ENCODE results near the gene CERS6. TPM values are rescaled to one million over a fixed set of nuclear protein-coding genes. Genes with fewer than 3 reads are reported as not detected.
"Not testable (repeated sequence)": the region's sequence is repeated elsewhere in the genome, so short reads cannot be mapped to it uniquely, and the experiment has no call there.

Gene CERS6
- total RNA-seq, 8 experiments from 2014 or later: 18.2 to 59.9 (median 39.7) TPM

- 67 to 100% (median 90%) methylated on average over 1 to 3 of the region's 3 CpGs for WGBS, 10 experiments
- no peak overlapping the region for H3K27ac ChIP-seq
- H3K4me1 ChIP-seq (replicated peaks in 1 of 2): no peaks in the 10 kb centered on the region
- in situ Hi-C loops (cut with MboI; ENCODE audit: low pct_unique_long_range_greater_than_20kb in 2 of 9, low sequenced_read_pairs in 9 of 9, unreplicated experiment in 9 of 9): loop anchor here in 3 of 9 experiments (10.0 to 25.0 kb wide), 3 partner anchors 155 to 420 kb away; partner anchors contain the start of gene G6PC2 (in 1 of the 3)
- no peak for ATAC-seq (replicated peaks in 6 of 8)
- H3K4me3 ChIP-seq: no peak overlapping the region
Measured at GRCh38 chr2:168757223-168757622, 301.2 kb downstream of the CERS6 start.

- in situ Hi-C loops (cut with MboI; ENCODE audit: low pct_unique_long_range_greater_than_20kb in 2 of 9, low sequenced_read_pairs in 9 of 9, unreplicated experiment in 9 of 9): loop anchor here in 3 of 9 experiments (10.0 to 25.0 kb wide), 3 partner anchors 153 to 422 kb away; partner anchors contain the start of gene G6PC2 (in 1 of the 3)
- 13 to 100% (median 62%) methylated on average over 1 to 3 of the region's 3 CpGs; no CpG with 5 or more reads in 2 of the 10 experiments for WGBS, 10 experiments
- peak in 5 of 8 experiments; percentile 27 to 89 (median 82) for ATAC-seq (replicated peaks in 6 of 8)
- Histone ChIP-seq H3K4me3 (no peak overlapping the region), H3K27ac (no peak overlapping the region), H3K4me1 (replicated peaks in 1 of 2) (no peaks in the 10 kb centered on the region)
Measured at GRCh38 chr2:168758970-168759820, 303.1 kb downstream of the CERS6 start.

- no peaks in the 10 kb centered on the region for H3K4me1 ChIP-seq (replicated peaks in 1 of 2)
- no peak overlapping the region for H3K4me3 ChIP-seq
- in situ Hi-C loops (cut with MboI; ENCODE audit: low pct_unique_long_range_greater_than_20kb in 2 of 9, low sequenced_read_pairs in 9 of 9, unreplicated experiment in 9 of 9): loop anchor here in 3 of 9 experiments (10.0 to 25.0 kb wide), 3 partner anchors 147 to 428 kb away; partner anchors contain the start of gene G6PC2 (in 1 of the 3)
- 56 to 100% (median 88%) methylated on average over 1 of the region's 1 CpG; no CpG with 5 or more reads in 1 of the 10 experiments for WGBS, 10 experiments
- no peak overlapping the region for H3K27ac ChIP-seq
- ATAC-seq (replicated peaks in 6 of 8): no peak
Measured at GRCh38 chr2:168765401-168765800, 309.3 kb downstream of the CERS6 start.

- 60 to 100% (median 87%) methylated on average over 1 to 2 of the region's 2 CpGs; no CpG with 5 or more reads in 4 of the 10 experiments for WGBS, 10 experiments
- peak in 1 of 8 experiments; percentile 70 for ATAC-seq (replicated peaks in 6 of 8)
- Histone ChIP-seq H3K27ac (no peak overlapping the region), H3K4me1 (replicated peaks in 1 of 2) (no peaks in the 10 kb centered on the region), H3K4me3 (no peak overlapping the region)
- in situ Hi-C loops (cut with MboI; ENCODE audit: low pct_unique_long_range_greater_than_20kb in 2 of 9, low sequenced_read_pairs in 9 of 9, unreplicated experiment in 9 of 9): loop anchor here in 3 of 9 experiments (10.0 to 25.0 kb wide), 3 partner anchors 146 to 429 kb away; partner anchors contain the start of gene G6PC2 (in 1 of the 3)
Measured at GRCh38 chr2:168766600-168766999, 310.5 kb downstream of the CERS6 start.

- WGBS, 10 experiments: 0 to 100% (median 67%) methylated on average over 1 of the region's 1 CpG; no CpG with 5 or more reads in 4 of the 10 experiments
- in situ Hi-C loops (cut with MboI; ENCODE audit: low pct_unique_long_range_greater_than_20kb in 2 of 9, low sequenced_read_pairs in 9 of 9, unreplicated experiment in 9 of 9): loop anchor here in 3 of 9 experiments (10.0 to 25.0 kb wide), 3 partner anchors 145 to 430 kb away; partner anchors contain the start of gene G6PC2 (in 1 of the 3)
- no peak overlapping the region for H3K4me3 ChIP-seq
- no peak overlapping the region for H3K27ac ChIP-seq
- peak in 1 of 8 experiments; percentile 28 for ATAC-seq (replicated peaks in 6 of 8)
- H3K4me1 ChIP-seq (replicated peaks in 1 of 2): no peaks in the 10 kb centered on the region
Measured at GRCh38 chr2:168767258-168767657, 311.2 kb downstream of the CERS6 start.

GRCh38 chr2:168768357-168768756, 312.3 kb downstream of the CERS6 start:
- in situ Hi-C loops (cut with MboI; ENCODE audit: low pct_unique_long_range_greater_than_20kb in 2 of 9, low sequenced_read_pairs in 9 of 9, unreplicated experiment in 9 of 9): loop anchor here in 3 of 9 experiments (10.0 to 25.0 kb wide), 3 partner anchors 144 to 431 kb away; partner anchors contain the start of gene G6PC2 (in 1 of the 3)
- not testable (repeated sequence) for ATAC-seq (replicated peaks in 6 of 8); H3K4me1 ChIP-seq (replicated peaks in 1 of 2); H3K4me3 ChIP-seq; H3K27ac ChIP-seq
- 0 to 100% (median 98%) methylated on average over 1 to 4 of the region's 6 CpGs; no CpG with 5 or more reads in 4 of the 10 experiments for WGBS, 10 experiments

- WGBS, 10 experiments: 65 to 100% (median 82%) methylated on average over 1 to 2 of the region's 2 CpGs; no CpG with 5 or more reads in 2 of the 10 experiments
- in situ Hi-C loops (cut with MboI; ENCODE audit: low pct_unique_long_range_greater_than_20kb in 2 of 9, low sequenced_read_pairs in 9 of 9, unreplicated experiment in 9 of 9): loop anchor here in 2 of 9 experiments (25.0 kb wide), 2 partner anchors 142 to 433 kb away; partner anchors contain the start of gene G6PC2 (in 1 of the 2)
- H3K4me3 ChIP-seq: no peak overlapping the region
Measured at GRCh38 chr2:168770796-168771195, 314.7 kb downstream of the CERS6 start.

GRCh38 chr2:168772704-168773103, 316.6 kb downstream of the CERS6 start:
- in situ Hi-C loops (cut with MboI; ENCODE audit: low pct_unique_long_range_greater_than_20kb in 2 of 9, low sequenced_read_pairs in 9 of 9, unreplicated experiment in 9 of 9): loop anchor here in 2 of 9 experiments (25.0 kb wide), 2 partner anchors 140 to 435 kb away; partner anchors contain the start of gene G6PC2 (in 1 of the 2)
- H3K27ac ChIP-seq: no peak overlapping the region

More at GRCh38 chr2:168770796-168771195, 314.7 kb downstream of the CERS6 start:
- no peak for ATAC-seq (replicated peaks in 6 of 8)
- Histone ChIP-seq H3K4me1 (replicated peaks in 1 of 2) (no peaks in the 10 kb centered on the region), H3K27ac (no peak overlapping the region)

GRCh38 chr2:168773128-168773527, 317.1 kb downstream of the CERS6 start:
- in situ Hi-C loops (cut with MboI; ENCODE audit: low pct_unique_long_range_greater_than_20kb in 2 of 9, low sequenced_read_pairs in 9 of 9, unreplicated experiment in 9 of 9): loop anchor here in 2 of 9 experiments (25.0 kb wide), 2 partner anchors 139 to 436 kb away; partner anchors contain the start of gene G6PC2 (in 1 of the 2)
- ATAC-seq (replicated peaks in 6 of 8): no peak
- Histone ChIP-seq H3K4me3 (no peak overlapping the region), H3K27ac (no peak overlapping the region), H3K4me1 (replicated peaks in 1 of 2) (no peaks in the 10 kb centered on the region)
- 52 to 100% (median 73%) methylated on average over 1 to 2 of the region's 2 CpGs; no CpG with 5 or more reads in 1 of the 10 experiments for WGBS, 10 experiments

More at GRCh38 chr2:168772704-168773103, 316.6 kb downstream of the CERS6 start:
- ATAC-seq (replicated peaks in 6 of 8): no peak
- WGBS, 10 experiments: 89 to 100% (median 100%) methylated on average over 1 of the region's 1 CpG; no CpG with 5 or more reads in 2 of the 10 experiments
- no peaks in the 10 kb centered on the region for H3K4me1 ChIP-seq (replicated peaks in 1 of 2)
- no peak overlapping the region for H3K4me3 ChIP-seq

GRCh38 chr2:168773719-168774521, 317.8 kb downstream of the CERS6 start:
- H3K27ac ChIP-seq: no peak overlapping the region
- no peak overlapping the region for H3K4me3 ChIP-seq
- 45 to 93% (median 86%) methylated on average over 2 to 9 of the region's 9 CpGs for WGBS, 10 experiments
- in situ Hi-C loops (cut with MboI; ENCODE audit: low pct_unique_long_range_greater_than_20kb in 2 of 9, low sequenced_read_pairs in 9 of 9, unreplicated experiment in 9 of 9): loop anchor here in 2 of 9 experiments (25.0 kb wide), 2 partner anchors 138 to 437 kb away; partner anchors contain the start of gene G6PC2 (in 1 of the 2)
- no peaks in the 10 kb centered on the region for H3K4me1 ChIP-seq (replicated peaks in 1 of 2)
- peak in 4 of 8 experiments; percentile 50 to 80 (median 74) for ATAC-seq (replicated peaks in 6 of 8)

- in situ Hi-C loops (cut with MboI; ENCODE audit: low pct_unique_long_range_greater_than_20kb in 2 of 9, low sequenced_read_pairs in 9 of 9, unreplicated experiment in 9 of 9): loop anchor here in 2 of 9 experiments (5.0 to 25.0 kb wide), 2 partner anchors 136 to 141 kb away; partner anchors contain the start of gene G6PC2 (in 1 of the 2)
- no peak for ATAC-seq (replicated peaks in 6 of 8)
- no peak overlapping the region for H3K4me3 ChIP-seq
- H3K4me1 ChIP-seq (replicated peaks in 1 of 2): peaks cover 0 to 2% of the 10 kb centered on the region in 2 donors
- H3K27ac ChIP-seq: no peak overlapping the region
- 0 to 50% (median 0%) methylated on average over 1 of the region's 1 CpG; no CpG with 5 or more reads in 6 of the 10 experiments for WGBS, 10 experiments
Measured at GRCh38 chr2:168775837-168776236, 319.8 kb downstream of the CERS6 start.

- Histone ChIP-seq H3K4me1 (replicated peaks in 1 of 2) (peaks cover 3 to 8% of the 10 kb centered on the region in 2 donors), H3K27ac (no peak overlapping the region), H3K4me3 (no peak overlapping the region)
- 33 to 100% (median 69%) methylated on average over 1 of the region's 1 CpG; no CpG with 5 or more reads in 6 of the 10 experiments for WGBS, 10 experiments
- in situ Hi-C loops (cut with MboI; ENCODE audit: low pct_unique_long_range_greater_than_20kb in 2 of 9, low sequenced_read_pairs in 9 of 9, unreplicated experiment in 9 of 9): loop anchor here in 1 of 9 experiments (25.0 kb wide), 1 partner anchor 132 kb away; the partner anchor contains the start of gene G6PC2
- ATAC-seq (replicated peaks in 6 of 8): peak in 2 of 8 experiments; percentile 21 to 26
Measured at GRCh38 chr2:168780669-168781071, 324.6 kb downstream of the CERS6 start.
